GM21619 (cell line): Measurements from ENCODE around the gene FDX1.

Experiments used
- ATAC-seq: cut with Tn5 transposase; IDR thresholded peaks from one replicate; pipeline ENCODE4 v1.9.1; 2021; ENCODE audit not compliant: unreplicated experiment

FDX1 gene

DNA sequence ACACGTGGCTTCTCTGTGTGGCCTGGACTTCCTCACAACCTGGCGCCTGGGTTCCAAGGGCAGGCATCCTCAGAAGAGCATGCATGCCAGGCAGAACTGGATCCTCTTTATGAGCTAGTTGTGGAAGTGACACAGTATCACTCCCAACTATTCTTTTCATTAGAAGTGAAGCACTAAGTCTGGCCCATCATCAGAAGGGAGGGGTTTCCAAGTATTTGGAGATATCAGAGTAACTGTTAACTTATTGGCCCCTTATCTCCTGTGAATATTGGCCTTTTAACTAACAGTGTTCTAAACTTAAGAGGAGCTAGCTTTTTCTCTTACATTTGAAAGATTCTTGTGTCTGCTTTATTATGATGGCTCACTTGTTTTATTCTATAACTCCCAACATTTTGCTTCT lies 35.5 kb downstream of the FDX1 start:
- no peak for ATAC-seq

DNA sequence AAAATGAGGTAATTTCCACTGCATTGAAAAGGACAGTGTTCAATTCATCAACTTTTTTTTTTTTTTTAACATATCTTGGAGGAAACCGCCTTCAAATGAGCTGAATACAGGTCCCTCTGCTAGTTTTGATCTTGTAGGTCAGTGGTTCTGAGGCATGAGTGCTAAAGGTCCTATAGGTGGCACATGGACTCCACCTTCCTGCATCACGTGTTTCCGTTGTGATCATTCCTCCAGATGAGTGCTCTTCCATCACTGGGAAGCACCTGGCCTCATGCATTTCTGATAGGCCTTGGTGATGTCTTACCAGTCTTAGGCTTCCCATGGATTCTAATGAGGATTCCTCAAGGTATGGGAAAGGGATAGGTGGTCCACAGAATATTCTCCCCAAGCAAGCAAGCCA lies 37.8 kb downstream of the FDX1 start:
- ATAC-seq, result no peak

- no peak for ATAC-seq
These were observed 38.4 kb downstream of the FDX1 start for GRCh38 chr11:110468121-110468520.

- ATAC-seq, result no peak
These were observed 39.4 kb downstream of the FDX1 start for GRCh38 chr11:110469127-110469526.

DNA sequence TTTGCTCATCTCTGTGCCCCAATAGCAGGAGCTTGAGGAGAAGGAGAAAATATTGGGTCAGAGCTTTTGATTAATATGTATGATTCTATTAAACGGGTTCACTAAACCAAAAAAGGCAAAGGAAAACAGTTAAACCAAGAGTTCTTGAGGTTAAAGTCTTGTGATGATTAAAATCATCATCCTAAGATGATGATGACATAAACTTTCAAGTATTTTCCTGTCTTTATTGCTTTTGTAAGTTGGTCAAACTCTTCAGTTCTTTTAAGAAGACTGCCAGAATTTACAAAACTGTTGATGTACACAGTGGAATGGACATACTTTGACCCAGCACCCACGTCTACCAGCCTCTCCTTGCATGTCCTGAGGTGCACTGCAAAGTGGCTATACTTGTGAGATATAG lies 41.0 kb downstream of the FDX1 start:
- ATAC-seq, result no peak

DNA sequence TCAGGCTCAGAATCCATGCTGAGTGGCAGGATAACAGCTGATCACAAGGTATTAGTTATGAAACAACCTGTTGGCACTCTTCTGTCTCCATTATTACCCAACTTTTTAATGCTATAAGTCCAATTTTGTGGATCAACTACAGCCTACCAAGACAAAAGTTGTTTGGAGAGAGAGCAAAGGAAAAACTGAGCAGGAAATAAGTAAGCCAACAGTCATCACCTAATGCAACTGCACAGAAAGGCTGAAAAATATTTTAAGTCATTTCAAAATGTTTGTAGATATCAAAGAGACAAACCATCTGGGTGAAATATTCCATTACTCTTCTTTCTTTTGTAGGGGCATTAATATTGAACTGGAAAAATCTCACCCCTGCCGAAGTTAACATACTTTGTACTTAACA lies 41.6 kb downstream of the FDX1 start:
- no peak for ATAC-seq

DNA sequence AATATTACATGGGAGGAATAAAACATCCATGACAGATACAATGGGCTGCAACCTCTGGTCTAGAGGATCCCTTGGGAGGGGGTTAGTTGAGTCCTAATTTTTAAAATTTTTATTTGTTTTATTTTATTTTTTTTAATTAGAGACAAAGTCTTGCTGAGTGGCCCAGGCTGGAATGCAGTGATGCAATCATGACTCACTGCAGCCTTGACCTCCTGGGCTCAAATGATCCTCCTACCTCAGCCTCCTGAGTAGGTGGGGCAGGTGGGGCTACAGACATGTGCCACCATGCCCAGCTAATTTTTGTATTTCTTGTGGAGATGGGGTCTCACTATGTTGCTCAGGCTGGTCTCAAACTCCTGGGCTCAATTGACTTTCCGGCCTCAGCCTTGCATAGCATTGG lies 43.1 kb downstream of the FDX1 start:
- ATAC-seq, result no peak

- no peak for ATAC-seq
These were observed 44.0 kb downstream of the FDX1 start for GRCh38 chr11:110473706-110474105.

GRCh38 chr11:110474578-110474977 lies 44.8 kb downstream of the FDX1 start:
- ATAC-seq, result no peak

DNA sequence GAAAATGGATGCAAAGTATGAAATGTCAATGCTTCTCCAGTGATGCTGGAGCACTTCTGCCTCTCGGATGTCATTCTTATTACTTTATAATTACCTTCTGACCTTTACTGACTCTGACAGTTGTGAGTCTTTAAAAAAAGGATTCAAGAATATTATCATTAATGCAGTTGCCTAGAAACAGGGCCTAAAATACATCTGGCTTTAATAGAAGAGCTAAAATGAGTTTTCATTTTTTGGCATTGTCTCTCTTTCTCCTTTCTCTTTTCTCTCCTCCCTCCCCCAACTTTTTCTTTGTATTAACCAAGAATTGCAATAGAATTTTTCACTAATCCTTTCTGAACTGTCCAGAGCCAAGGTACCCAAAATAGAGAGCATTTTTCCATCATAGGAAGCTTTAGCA lies 45.9 kb downstream of the FDX1 start:
- no peak for ATAC-seq

GRCh38 chr11:110478410-110478809 lies 48.7 kb downstream of the FDX1 start:
- ATAC-seq, result no peak

- no peak for ATAC-seq
These were observed 49.7 kb downstream of the FDX1 start for GRCh38 chr11:110479108-110480101.

GRCh38 chr11:110481523-110481922 lies 51.8 kb downstream of the FDX1 start:
- ATAC-seq, result no peak

- no peak for ATAC-seq
These were observed 56.4 kb downstream of the FDX1 start for GRCh38 chr11:110486156-110486555.

DNA sequence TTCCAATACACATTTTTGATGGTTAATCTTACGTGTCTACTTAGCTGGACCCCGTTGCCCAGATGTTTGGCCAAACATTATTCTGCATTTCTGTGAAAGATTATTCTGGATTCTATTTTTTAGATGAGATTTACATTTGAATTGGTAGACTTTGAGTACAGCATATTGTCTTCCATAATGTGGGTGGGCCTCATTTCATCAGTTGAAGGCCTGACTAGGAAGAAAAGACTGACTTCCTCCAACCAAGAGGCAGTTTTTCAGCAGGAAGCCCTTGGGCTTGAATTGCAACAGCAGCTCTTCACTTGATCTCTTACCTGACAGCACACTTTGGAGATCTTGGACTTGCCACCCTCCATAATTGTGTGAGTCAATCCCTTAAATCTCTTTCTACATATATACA lies 58.7 kb downstream of the FDX1 start:
- ATAC-seq, result no peak

DNA sequence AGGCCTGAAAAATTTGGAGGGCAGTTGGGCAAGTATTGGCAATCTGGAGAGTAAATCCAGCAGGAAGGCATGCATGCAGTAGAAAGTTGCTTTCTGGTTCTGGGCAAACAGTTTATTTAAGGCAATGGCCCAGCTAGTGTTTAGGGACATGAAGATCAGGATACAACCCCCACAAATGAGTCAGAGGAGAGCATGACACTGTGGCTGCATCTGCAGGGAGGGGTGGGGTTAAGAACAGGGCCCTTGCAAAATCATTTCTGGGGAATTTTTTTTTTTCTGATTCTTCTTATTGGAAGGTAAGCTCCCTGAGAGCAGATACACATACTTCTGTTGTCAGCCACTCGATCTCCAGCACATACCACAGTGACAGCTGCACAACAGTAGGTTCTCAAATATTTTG lies 61.1 kb downstream of the FDX1 start:
- ATAC-seq, result no peak

DNA sequence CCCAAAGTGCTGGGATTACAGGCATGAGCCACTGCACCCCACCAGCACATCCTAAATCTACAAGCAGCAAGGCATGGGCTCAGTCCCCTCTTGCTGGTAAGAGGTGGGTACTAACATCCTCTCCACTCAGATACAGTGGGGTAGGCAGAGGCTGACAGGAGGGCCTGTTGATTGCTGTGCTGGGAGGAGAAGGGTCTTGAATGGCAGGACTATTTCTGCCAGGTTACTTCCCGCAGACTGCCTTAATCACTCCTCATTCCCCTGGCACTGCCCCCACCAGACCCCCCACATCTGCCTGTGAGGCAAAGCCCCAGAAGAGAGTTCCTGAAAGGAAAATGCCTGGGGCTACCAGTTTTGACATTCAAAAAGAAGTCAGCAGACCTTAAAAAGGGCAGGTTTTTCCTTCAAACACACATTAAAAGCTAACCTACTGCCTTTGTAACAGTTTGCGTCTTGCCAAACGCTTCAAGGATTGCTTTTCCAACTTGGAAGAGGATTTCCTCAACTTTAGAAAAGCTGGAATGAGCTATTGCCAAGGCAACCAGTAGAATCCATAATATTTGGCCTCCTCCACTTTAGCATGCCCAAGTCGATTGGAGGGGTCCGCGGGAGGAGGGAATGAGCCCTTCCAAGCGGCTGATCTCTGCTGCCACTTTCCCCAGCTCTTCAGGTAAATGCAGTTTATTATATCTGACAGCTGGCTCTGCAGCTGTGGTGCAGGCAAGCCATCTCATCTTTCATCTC lies 62.0 kb downstream of the FDX1 start:
- ATAC-seq, result no peak

DNA sequence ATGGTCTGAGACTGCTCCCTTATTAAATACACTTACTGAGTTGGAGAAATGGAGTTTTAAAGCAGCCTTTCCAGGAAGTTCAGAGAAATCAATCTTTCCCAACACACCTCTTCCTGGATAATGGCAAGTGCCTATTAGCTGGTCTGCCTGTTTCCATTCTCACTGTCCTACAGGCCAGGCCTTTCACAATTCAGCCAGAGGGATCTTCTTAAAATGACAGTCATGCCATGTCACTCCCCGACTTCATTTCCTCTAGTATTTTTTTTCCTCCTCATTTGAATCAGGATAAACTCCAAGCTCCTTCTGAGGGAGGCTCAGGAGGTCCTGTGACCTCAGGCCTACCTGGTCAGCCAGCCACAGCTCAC lies 62.6 kb downstream of the FDX1 start:
- no peak for ATAC-seq

GRCh38 chr11:110493346-110493745 lies 63.6 kb downstream of the FDX1 start:
- ATAC-seq, result no peak

DNA sequence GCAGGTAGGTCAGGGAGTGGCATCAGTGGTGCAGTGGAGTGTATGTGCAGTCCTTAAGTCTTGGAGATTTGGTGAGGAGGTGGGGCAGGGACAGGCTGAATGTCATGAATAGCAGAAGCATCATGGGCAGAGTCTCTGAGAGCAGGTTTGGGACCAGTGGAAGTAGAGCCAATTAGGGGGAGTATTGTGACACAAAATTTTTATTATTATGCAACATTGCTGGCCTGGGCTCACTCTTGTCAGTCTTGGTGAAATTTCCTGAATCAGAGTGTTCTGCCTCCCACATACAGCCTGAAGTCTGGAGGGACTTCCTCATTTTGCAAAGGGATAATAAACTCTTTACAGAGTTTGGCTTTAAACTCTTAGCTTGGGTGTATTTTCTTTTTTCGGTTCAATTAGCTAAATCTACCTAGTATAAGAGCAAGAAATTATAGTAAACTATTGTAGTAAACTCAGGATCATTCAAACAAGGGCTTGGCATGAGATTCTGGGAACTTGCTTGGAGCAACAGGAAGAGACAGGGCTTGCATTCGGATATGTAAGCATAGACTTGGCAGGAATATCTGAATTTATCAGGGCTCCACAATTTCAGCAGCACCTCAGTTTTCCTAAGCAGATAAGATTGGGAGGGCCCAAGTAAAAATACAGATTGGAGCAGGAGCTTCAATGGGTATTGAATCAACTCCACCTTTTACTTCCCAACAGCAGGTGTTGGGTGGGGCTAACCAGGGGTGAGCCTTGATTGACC lies 67.7 kb downstream of the FDX1 start:
- no peak for ATAC-seq

DNA sequence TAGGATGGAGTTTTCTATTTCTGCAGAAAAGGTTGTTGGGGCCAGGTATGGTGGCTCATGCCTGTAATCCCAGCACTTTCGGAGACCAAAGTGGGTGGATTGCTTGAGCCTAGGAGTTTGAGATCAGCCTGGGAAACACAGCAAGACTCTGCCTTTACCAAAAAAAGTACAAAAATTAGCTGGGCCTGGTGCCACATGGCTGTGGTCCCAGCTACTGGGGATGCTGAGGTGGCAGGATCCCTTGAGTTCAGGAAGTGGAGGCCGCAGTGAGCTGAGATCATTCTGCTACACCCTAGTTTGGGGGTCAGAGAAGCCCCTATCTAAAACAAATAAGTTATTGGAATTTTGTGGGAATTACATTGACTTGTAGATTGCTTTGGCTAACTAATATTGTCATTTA lies 71.7 kb downstream of the FDX1 start:
- ATAC-seq, result no peak
